ENCODE results near the gene PPIP5K1. TPM values are rescaled to one million over a fixed set of nuclear protein-coding genes. Genes with fewer than 3 reads are reported as not detected.
"Not testable (repeated sequence)": the region's sequence is repeated elsewhere in the genome, so short reads cannot be mapped to it uniquely, and the experiment has no call there.

PPIP5K1 gene
- total and polyA plus RNA-seq, 10 donors = 4.5 to 62.0 (median 36.3) TPM

GRCh38 chr15:43544266-43544665, 45.7 kb downstream of the PPIP5K1 start:
- TF ChIP-seq POLR2A (IDR thresholded peaks at IDR 0.05) = no peak
- TF ChIP-seq CTCF (IDR thresholded peaks at IDR 0.05 in 8 of 11, conservative IDR thresholded peaks at IDR 0.05 in 3 of 11) = no peak
- TF ChIP-seq POLR2AphosphoS5 (IDR thresholded peaks at IDR 0.05) = no peak
- H3K27ac ChIP-seq = no peak overlapping the region
- no peak overlapping the region for H3K4me3 ChIP-seq
- intact Hi-C loops (cut with DNase I; ENCODE audit: low total_unique reads) = no loop called here
- H3K27me3 ChIP-seq (replicated peaks in 1 of 7) = no peaks in the 10 kb centered on the region
- H3K9me3 ChIP-seq = peaks cover 0 to 8% (median 7%) of the 10 kb centered on the region in 8 donors
- DNase-seq = no peak
- peaks cover 0 to 25% (median 3%) of the 10 kb centered on the region in 6 donors for H3K36me3 ChIP-seq
- H3K4me1 ChIP-seq = no peaks in the 10 kb centered on the region

- Histone ChIP-seq H3K4me1 (no peaks in the 10 kb centered on the region), H3K4me3 (no peak overlapping the region), H3K27me3 (replicated peaks in 1 of 7) (no peaks in the 10 kb centered on the region), H3K36me3 (peaks cover 0 to 15% (median 0%) of the 10 kb centered on the region in 6 donors), H3K27ac (no peak overlapping the region), H3K9me3 (no peaks in the 10 kb centered on the region)
- DNase-seq = no peak
- intact Hi-C loops (cut with DNase I; ENCODE audit: low total_unique reads) = no loop called here
- no peak for TF ChIP-seq POLR2AphosphoS5 (IDR thresholded peaks at IDR 0.05)
- TF ChIP-seq POLR2A (IDR thresholded peaks at IDR 0.05) = no peak
- TF ChIP-seq CTCF (IDR thresholded peaks at IDR 0.05 in 8 of 11, conservative IDR thresholded peaks at IDR 0.05 in 3 of 11) = no peak
Observed at GRCh38 chr15:43541785-43542184, 48.2 kb downstream of the PPIP5K1 start.

GRCh38 chr15:43538091-43538490, 51.9 kb downstream of the PPIP5K1 start:
- no peaks in the 10 kb centered on the region for H3K9me3 ChIP-seq
- no peak for DNase-seq
- H3K36me3 ChIP-seq = peaks cover 0 to 39% (median 13%) of the 10 kb centered on the region in 6 donors
- no peaks in the 10 kb centered on the region for H3K4me1 ChIP-seq
- 93 to 98% (median 96%) methylated on average over 2 of the region's 2 CpGs for WGBS, 5 donors
- H3K27ac ChIP-seq = no peak overlapping the region
- intact Hi-C loops (cut with DNase I; ENCODE audit: low total_unique reads) = no loop called here
- H3K4me3 ChIP-seq = no peak overlapping the region
- no peak for TF ChIP-seq CTCF (IDR thresholded peaks at IDR 0.05 in 8 of 11, conservative IDR thresholded peaks at IDR 0.05 in 3 of 11)
- TF ChIP-seq POLR2AphosphoS5 (IDR thresholded peaks at IDR 0.05) = no peak
- no peak for TF ChIP-seq POLR2A (IDR thresholded peaks at IDR 0.05)
- H3K27me3 ChIP-seq (replicated peaks in 1 of 7) = no peaks in the 10 kb centered on the region

- intact Hi-C loops (cut with DNase I; ENCODE audit: low total_unique reads) = no loop called here
- WGBS, 5 donors = 79 to 90% (median 86%) methylated on average over 1 to 3 of the region's 3 CpGs
- no peak for TF ChIP-seq POLR2A (IDR thresholded peaks at IDR 0.05)
- TF ChIP-seq POLR2AphosphoS5 (IDR thresholded peaks at IDR 0.05) = no peak
- no peak for TF ChIP-seq CTCF (IDR thresholded peaks at IDR 0.05 in 8 of 11, conservative IDR thresholded peaks at IDR 0.05 in 3 of 11)
Observed at GRCh38 chr15:43534897-43535296, 55.1 kb downstream of the PPIP5K1 start.

GRCh38 chr15:43532826-43533225, 57.2 kb downstream of the PPIP5K1 start:
- H3K27ac ChIP-seq; H3K4me1 ChIP-seq; H3K9me3 ChIP-seq; DNase-seq; intact Hi-C loops (cut with DNase I; ENCODE audit: low total_unique reads); H3K4me3 ChIP-seq; H3K27me3 ChIP-seq (replicated peaks in 1 of 7): not testable (repeated sequence)
- WGBS, 5 donors = 85 to 97% (median 89%) methylated on average over 5 of the region's 5 CpGs
- peaks cover 0 to 27% (median 13%) of the 10 kb centered on the region in 6 donors for H3K36me3 ChIP-seq

More at GRCh38 chr15:43534897-43535296, 55.1 kb downstream of the PPIP5K1 start:
- no peak overlapping the region for H3K4me3 ChIP-seq
- H3K4me1 ChIP-seq = no peaks in the 10 kb centered on the region
- no peak overlapping the region for H3K27ac ChIP-seq
- no peaks in the 10 kb centered on the region for H3K9me3 ChIP-seq
- peaks cover 0 to 39% (median 13%) of the 10 kb centered on the region in 6 donors for H3K36me3 ChIP-seq
- no peaks in the 10 kb centered on the region for H3K27me3 ChIP-seq (replicated peaks in 1 of 7)
- DNase-seq = no peak

Data from spleen (tissue), 11 donors.